HUDEP-2 (cell line): ENCODE measurements around the gene ABCC1.
"Not testable (repeated sequence)": the region's sequence is repeated elsewhere in the genome, so short reads cannot be mapped to it uniquely, and the experiment has no call there.

Source experiments
- DNase-seq, 76 experiments: peaks; one replicate each; lab custom pipeline; 2025; ENCODE audit not compliant: unreplicated experiment in 76 of 76; lab: John Stamatoyannopoulos, UW

The ABCC1 gene

DNA sequence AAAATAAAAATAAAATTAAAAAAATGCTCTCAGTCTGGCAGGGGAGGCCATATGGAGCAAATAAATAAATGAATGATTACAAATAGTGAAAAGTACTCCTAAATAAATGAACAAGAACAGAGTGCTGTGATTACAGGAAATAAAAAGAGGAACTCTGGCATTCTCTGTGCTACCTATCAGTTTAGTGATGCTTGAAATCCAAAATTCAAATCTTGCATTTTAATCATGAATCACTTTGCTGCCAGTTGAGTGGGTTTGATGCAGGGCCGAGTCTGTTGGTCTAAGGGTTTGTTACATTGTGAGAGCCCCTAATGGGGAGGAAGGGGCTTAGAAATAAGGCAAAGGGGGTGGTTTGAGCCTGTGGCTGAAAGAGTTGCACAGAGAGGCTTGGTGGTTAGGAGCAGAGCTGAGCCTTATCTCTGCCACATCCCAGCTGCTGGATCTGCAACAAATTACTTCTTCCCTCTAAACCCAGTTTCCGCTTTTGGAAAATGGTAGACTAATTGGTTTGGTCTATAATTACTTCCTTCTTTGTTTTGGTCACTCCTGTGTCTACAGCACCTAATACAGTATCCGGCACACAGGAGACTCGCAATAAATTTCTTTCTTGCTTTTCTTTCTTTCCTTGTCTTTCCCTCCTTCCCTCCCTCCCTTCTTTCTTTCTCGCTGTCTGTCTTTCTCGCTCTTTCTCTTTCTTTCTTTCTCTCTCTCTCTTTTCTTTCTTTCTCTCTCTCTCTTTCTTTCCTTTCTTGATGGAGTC lies 6.3 kb upstream of the ABCC1 start:
- DNase-seq, result no peak

DNA sequence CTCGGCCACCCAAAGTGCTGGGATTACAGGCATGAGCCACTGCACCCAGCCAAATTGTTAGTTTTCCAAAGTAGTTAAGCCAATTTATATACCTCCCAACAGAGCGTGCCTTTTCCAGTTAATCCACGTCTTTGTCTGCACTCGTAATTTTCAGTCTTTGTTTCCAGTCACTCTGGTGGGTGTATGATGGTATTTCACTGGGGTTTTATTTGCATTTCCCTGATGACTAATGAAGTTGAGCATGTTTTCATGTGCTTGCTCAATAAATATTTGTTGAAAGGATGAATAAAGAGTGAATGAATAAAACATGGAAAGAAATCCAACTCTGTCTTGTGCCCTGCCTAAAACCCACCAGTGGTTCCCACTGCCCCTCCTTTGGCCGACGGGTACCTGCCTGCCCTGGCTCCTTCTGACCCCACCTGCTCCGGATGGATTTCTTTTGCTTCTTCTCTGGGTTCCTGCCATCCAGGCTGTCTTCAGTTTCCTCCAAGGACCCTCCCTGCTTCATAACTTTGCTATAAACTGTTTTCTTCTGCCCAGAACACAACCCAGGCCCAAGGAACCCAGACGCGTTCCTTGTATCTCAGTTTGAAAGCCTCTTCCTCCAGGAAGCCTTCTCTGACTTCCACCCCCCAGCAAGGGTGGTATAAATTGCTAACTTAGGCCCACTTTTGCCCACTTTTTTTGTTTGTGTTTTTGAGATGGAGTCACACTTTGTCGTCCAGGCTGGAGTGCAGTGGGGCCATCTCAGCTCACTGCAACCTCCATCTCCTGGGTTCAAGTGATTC lies 3.0 kb upstream of the ABCC1 start:
- no peak for DNase-seq

DNA sequence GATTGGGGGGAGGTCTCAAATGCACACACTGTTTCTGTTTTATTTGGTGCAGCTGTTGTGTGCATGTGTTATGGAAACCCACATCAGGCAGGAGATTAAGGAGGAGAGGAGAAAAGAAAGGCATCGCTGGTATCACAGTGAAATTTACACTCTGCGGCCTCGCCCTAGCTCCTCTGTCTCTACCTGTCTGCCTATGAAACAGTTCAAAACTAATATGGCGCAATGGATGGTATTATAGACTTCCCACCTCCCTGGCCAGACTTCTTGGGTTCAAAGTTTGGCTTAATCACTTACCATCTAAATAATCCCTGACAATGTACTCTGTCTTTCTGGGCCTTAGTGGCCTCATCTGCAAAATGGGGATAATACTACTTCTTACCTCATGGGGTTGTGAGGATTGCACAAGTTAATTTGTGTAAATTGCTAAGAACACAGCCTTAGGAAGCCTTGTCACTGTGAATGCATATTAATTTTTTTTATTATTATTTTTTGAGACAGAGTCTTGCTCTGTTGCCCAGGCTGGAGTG lies 1.4 kb upstream of the ABCC1 start:
- DNase-seq, result no peak

DNA sequence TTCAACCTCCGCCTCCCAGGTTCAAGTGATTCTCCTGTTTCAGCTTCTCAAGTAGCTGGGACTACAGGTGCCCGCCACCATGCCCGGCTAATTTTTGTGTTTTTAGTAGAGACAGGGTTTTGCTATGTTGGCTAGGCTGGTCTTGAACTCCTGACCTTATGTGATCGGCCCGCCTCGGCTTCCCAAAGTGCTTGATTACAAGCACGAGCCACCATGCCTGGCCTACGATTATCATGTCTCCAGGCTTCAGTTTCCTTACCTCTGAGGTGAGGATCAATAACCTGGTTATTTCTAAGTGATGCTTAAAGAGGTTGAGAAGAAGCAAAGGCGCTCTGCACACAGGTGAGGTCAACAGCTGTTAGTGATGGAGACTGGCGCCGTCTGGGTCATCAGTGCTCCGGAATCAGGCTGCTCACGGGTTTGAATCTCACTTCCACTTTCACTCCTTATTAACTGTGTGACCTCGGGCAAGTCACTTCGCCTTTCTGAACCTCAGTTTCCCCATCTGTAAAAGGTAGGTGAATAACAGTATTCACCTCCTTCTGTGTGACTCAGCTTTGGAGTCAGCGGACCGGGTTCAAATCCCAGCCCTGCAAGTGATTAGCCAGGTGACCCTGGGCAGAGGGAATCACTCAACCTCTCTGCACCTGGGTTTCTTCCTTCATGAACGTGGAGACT lies 745 bp upstream of the ABCC1 start:
- DNase-seq, result no peak

DNA sequence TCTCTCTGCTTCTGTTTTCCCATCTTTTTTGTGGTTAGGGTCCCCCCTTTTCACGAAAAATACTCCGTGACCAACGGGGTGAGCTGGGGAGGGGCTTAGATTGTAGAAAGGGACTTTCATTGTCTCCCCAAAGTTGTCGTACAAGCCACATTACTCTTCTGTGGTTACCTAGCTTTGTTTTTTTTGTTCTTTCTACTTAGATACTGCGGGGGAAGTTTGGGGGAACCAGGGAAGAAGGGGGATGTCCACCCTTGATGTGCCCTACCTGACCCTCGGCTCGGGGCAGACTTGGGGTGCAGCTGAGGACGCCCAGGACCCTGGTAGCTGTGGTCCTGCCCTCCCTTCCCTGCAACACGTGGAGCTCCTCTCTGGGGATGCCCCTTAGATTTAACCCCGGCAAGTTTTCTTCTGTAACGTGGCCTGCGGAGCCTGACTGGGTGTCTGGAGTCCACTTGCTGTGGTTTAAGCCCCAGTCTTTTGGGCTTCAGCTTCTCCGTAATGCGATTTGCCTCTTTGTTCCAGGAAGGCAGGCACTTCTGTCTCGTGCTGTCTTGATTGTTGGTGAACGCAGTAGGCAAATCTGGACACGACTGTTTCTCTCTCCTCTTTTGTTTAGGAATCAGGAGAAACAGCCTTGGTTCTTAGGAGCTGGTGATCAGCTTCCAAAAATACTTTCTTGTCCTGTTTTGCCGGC lies 892 bp downstream of the ABCC1 start:
- peak in 28 of 76 experiments; percentile 4 to 48 (median 16) for DNase-seq

DNA sequence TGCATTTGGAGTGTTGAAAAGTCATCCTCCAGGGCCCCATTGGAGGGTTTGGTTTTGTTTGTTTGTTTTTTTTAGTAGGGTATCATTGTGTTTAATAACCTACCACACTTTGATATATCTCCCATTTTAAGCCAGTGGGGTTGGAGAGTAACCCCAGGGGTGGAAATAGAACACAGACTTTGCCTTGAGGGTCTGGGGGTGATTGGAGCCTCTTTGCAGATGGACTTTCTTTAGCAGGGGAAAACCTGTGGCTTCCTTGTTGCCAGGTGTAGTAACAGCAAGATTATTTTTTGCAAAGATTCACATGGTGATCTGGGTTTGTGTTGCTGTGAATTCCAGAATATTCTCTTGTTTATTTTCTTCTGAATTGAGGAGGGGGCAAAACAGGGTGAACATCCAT lies 1.5 kb downstream of the ABCC1 start:
- DNase-seq, result no peak

DNA sequence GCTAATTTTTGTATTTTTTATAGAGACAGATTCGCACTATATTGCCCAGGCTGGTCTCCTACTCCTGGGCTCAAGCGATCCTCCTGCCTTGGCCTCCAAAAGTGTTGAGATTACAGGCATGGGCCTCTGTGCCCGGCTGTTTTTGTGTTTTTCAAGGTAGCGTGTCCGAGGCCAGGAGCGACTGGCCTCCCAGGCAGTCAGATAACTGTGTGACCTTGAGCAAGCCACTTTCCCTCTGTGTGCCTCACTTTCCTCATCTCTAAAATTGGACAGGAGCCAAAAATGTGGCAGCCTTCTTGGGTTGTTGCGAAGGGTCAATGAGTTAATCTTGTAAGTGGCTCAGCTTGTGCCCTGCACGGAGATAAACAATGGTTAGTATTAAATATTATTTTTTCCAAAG lies 2.4 kb downstream of the ABCC1 start:
- peak in 1 of 76 experiments; percentile 42 for DNase-seq

DNA sequence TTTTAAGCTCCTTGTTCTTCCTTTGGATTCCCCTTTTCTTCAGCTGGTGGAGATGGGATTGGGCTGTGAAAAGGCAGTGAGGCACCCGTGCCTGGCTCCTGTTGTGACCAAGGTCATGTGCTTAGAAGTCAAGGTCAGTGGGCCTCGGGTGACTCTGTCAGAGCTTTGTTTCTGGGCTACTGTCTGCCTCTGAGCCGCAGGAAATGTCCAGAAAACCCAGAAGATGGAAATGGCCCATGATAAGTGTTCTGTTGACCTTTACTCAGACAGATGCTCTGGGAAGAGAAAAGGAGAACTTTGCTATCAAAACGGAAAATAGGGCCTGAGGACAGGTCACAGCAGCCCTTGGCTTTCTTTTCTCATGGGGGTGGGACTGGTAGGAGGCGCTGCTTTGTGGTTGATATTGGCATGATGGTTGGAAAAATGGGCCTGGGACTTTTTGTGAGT lies 2.9 kb downstream of the ABCC1 start:
- peak in 44 of 76 experiments; percentile 1 to 78 (median 43) for DNase-seq

DNA sequence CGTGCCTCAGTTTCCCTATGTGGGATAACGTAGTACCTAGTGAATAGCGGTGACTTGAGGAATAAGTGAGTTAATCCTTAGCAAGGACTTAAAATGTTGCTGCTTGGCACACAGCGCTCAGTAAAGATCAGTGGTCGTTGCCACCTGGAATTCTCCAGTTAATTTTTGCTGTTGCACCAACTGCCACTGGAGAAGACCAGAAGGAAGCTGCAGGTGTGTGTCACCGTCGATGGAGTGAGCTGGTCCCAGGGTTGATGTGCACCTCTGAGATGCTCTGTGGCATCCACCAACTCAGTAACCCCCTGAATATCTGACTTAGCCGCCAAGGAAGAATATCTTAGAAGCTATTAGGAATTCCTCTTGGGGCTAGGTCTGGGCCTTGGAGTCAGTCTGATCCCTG lies 4.1 kb downstream of the ABCC1 start:
- no peak for DNase-seq

DNA sequence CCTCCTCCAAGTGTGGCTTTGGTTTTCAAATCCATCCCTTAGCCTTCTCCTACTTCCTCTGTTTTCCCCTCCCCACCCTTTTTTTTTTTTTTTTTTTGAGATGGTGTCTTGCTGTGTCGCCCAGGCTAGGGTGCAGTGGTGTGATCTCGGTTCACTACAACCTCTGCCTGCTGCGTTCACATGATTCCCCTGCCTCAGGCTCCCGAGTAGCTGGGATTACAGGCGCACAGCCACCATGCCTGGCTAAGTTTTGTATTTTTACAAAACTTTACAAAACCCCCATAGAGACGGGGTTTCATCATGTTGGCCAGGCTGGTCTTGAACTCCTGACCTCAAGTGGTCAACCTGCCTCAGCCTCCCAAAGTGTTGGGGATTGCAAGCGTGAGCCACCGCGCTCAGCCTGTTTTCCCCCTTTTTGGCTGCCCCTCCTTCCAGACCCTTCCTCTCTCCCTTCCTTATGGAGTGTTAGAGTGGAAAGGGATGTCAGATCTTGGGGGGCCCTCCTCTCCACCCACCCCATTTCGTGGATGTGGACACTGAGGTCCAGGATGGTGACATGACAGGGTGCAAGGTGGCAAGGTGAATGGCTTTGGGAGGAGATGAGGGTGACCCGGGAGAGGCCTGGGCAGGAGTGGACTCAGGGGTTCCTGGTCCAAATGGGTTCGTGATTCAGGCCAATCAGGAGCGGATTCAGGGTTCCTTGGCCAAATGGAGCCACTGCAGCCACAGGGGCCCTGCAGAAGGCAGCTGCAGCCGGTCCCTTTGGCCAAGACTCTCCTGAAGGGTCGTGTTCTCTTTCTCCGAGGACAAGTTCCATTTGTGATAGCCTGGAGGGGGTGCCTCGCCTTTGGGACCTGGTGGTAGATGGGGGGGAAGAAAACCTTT lies 4.8 kb downstream of the ABCC1 start:
- no peak for DNase-seq

DNA sequence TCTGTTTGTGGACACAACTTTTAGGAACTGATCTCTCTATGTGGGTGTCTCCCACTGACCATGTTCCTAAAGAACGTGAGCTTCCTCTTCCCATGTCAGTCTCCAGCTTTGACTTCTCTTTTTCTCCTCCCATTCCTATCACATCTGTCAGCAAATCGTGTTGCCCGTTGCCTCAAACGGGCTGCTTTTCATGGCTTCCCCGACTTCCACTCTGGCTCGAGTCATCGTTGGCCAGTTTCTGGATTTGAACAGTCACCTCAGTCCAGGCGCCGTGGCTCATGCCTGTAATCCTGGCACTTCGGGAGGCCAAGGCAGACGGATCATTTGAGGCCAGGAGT lies 5.4 kb downstream of the ABCC1 start:
- DNase-seq, result no peak

DNA sequence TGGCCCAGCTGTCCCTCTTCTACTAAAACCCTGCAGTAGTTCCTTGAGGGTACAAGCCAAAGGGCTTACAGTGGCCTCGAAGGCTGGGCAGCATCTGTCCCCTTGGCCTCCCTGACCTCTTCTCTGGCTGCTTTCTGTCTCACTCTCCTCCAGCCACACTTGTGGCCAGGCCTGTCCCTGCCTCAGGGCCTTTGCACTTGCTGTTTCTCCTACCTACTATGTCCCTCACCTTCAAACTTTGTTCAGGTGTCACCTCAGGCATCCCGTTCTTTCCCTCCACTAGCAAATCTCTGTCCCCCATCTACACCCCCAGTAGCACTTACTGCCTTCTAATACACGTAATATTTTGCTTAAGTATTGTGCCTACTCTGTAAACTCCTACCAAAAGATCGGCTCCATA lies 6.0 kb downstream of the ABCC1 start:
- no peak for DNase-seq

DNA sequence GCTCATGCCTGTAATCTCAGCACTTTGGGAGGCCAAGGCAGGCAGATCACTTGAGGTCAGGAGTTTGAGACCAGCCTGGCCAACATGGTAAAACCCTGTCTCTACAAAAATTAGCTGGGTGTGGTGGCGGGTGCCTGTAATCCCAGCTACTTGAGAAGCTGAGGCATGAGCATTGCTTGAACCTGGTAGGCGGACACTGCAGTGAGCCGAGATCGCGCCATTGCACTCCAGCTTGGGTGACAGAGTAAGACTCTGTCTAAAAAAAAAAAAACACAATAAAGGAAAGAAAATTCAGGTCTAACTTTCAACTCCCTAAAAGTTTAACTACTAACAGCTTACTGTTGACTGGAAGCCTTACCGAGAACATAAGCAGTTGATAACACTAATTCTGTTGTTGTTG lies 6.7 kb downstream of the ABCC1 start:
- not testable (repeated sequence) for DNase-seq

DNA sequence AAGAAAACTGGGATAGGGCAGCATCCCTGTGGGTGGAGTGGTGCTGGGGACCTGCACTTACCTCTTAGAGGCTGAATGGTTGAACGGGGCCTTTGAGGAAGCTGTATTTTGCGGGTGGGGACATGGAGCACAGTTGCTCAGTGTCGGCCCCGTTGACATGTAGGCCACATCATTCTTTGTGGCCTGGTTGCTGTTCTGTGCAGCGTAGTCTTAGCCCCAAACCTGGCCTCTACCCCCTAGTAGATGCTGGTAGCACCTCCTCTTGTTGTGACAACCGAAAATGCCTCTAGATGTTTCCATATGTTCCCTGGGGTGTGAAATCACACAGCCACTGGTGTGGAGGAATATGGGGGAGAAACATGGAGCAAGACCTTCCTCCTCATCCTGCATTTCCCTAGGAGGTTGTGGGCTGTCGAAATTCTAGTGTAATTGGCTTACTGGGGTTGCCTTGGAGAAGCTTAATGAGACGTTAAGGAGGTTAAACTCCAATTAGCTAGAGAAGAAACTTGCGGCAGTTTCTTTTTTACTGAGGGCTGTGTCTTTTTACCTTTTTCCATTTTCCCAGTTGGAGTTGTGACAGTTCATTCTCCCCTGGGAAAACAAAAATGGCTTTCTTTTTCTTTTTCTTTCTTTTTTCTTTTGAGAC lies 9.4 kb downstream of the ABCC1 start:
- no peak for DNase-seq

DNA sequence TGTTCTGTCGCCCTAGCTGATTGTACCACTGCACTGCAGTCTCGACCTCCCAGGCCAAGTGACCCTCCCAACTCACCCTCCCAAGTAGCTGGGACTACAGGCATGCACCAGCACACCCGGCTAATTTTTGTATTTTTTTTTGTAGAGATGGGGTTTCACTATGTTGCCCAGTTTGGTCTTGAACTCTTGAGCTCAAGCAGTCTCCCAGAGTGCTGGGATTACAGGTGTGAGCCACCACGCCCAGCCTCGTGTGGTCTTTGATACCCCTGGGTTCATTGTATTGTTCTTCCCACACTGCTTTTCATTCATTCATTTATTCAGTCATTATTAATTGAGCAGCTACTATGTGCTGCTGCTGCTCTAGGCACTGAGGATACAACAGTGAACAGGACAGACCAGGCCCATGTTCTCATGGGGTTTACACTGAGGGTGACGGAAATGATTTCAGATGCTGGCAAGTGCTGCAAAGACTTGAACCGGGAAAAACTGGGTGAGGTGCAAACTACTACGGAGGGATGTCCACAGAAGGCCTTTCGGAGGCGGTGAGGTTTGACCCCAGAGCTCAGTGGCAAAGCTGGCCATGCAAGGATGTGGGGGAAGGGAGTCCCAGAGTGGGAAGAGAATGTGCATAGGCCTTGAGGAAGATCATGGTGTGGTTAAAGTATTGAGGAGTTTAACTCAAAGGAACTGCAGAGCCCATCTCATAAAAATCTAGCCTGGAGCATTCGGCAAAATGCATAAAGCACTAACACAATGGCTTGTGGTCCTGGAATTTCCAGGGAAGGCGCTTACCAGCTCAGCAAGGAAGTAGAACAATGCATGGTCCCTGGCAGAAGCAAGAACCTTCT lies 10.9 kb downstream of the ABCC1 start:
- no peak for DNase-seq

DNA sequence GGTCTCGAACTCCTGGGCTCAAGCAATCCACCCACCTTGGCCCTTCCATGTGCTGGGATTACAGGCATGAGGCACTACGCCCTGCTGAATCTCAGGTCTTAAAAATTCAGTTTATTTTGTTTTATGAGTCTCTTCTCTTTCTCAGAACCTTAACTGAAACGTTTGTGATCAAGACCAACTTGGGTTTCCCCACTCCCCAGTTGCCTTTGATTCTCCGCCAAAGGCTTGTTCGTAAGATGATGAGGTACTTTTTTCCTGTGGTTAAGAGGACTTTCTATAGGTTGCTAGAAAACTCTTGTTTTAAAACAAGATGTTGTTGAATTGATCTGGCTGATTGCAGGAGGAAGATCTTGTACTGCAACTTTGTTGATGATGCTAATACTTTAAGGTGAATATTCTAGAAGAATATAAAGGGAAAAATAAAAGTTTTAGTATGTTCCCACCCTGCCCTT lies 11.7 kb downstream of the ABCC1 start:
- no peak for DNase-seq

DNA sequence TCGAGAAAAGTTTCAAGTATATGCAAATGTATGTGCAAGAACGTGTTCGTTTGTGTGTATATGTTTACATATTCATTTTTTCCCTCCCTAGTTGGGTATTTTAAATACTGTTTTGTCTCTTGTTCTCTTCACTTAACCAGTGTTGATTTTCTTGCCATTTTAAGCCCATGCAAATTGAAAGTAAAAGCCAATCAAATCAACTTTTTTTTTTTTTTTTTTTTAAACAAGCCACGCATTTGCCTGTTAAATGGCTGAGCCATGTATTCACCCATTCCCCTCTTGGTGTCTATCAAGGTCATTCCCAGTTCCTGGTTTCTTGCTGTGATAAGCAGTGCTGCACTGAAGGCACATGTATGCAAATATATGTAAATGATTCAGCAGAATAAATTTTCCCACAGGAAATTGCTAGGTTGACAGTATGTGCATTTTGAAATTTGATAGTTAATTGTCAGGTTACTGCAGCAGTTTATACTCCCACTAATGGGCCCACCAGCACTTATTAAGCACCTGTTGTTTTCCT lies 12.2 kb downstream of the ABCC1 start:
- DNase-seq, result no peak

DNA sequence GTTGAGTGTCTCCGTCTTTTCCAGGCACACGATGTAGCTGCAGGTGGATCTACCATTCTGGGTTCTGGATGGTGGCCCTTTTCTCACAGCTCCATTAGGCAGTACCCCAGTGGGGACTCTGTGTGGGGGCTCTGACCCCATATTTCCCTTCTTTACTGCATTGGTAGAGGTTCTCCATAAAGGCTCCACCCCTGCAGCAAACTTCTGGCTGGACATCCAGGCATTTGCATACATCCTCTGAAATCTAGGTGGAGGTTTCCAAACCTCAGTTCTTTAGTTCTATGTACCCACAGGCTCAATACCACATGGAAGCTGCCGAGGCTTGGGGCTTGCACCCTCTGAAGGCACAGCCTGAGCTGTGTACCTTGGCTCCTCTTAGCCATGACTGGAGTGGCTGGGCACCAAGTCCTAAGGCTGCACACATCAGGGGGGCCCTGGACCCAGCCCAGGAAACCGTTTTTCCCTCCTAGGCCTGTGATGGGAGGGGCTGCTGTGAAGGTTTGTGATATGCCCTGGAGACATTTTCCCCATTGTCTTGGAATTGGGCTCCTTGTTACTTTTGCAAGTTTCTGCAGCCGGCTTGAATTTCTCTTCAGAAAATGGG lies 14.0 kb downstream of the ABCC1 start:
- no peak for DNase-seq
